Inflammatory macrophage (primary cell): ENCODE measurements around the gene CELA3A.

Experiments used
- DNase-seq, 2 donors: peaks; one replicate each; pipeline ENCODE4 v3.0.0-alpha.2; 2020 to 2022

CELA3A gene

DNA sequence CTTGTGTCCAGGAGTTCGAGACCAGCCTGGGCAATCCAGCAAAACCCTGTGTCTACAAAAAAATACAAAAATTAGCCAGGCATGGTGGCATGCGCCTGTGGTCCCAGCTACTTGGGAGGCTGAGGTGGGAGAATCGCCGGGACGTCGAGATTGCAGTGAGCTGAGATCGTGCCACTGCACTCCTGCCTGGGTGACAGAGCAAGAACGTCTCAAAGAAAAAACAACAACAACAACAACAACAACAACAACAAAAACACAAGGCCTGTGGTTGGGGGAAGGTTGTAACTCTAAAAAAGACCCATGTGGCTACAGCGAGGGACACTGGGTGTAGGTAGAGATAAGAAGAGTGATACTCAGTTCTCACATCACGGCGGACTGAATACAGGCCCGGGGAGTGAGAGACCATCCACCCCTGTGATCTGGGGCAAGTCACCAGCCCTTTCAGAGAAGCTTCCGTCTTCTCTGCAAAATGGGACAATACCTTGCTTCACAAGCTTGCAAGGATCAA, 50.2 kb downstream of the CELA3A start:
- no peak for DNase-seq

DNA sequence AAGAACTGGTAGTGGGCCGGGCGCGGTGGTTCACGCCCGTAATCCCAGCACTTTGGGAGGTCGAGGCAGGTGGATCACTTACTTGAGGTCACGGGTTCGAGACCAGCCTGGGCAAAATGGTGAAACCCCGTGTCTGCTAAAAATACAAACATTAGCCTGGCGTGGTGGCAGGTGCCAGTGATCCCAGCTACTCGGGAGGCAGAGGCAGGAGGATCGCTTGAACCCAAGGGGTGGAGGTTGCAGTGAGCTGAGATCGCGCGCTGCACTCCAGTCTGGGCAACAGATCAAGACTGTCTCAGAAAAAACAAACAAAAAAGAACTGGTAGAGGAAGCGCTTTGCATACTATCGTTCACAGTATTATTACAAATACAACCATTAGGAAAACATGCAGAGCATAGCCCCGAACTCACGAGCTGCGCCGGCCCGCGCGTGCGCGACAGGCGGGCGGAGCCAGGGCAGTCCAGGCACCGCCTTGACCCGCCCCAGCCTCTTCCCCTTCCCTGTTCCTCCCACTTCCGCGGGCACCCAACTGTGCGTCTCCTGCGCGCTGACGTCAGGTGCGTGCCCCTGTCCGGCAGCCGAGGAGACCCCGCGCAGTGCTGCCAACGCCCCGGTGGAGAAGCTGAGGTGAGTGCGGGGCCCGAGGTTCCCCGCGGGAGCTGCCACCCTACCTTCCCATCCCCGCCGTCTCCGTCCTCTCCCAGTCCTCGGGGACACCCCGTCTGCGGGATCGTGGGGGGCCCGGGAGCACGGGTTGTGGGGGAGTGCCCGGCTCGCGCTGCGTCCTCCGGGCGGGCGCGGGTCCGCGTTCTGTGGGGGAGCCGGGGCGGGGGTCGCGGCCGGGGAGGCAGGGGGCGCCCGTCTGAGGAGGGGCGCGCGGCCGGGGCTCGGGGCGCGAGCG, 50.9 kb downstream of the CELA3A start, which contains the start of gene CDC42:
CDC42 (plus strand) TSS at position 595 of the 902 bp plus-strand sequence. CDS start 25,770 bp downstream, outside the sequence.
- peak; percentile 97 for DNase-seq

DNA sequence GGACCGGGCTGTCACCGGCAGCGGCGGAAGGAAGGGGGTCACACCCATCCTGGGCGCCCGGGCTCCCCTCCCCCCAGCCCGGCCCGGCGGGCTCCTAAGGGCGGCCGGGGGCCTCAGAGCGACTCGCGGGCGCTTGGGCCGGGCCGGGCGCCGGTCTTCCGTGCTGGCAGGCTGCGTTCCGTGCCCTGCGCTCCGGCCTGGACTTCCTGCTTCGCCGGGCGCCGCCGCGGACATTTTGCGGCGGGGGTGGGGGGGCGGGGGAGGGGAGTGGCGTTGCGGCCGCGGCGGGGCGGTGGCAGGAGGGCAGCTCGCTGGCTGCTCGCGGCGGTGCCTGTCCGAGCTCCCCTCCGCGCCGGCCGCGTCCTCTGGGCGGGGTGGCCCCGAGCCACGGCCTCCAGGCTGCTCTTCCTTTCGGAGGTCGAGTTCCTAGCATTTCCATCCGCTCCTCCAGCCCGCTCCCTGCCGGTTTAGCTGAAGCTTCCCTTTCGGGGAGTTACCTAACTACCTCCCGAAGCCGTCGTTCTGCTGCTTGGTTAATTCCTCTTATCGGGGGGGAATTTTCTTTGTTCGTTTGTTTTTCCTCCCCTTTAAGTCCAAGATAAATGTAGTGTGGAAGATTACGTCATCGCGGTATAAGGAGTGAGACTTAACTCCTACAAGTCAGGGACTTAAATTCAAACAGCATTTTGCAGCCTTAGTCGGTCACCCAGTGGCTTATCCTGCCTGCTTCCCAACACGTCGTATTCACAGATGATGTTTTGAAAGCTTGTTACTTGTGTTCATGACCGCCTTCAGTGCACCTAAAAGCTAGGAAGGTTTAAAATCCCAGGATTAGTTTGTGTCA, 51.8 kb downstream of the CELA3A start:
- DNase-seq, result peak; percentile 58 to 72

DNA sequence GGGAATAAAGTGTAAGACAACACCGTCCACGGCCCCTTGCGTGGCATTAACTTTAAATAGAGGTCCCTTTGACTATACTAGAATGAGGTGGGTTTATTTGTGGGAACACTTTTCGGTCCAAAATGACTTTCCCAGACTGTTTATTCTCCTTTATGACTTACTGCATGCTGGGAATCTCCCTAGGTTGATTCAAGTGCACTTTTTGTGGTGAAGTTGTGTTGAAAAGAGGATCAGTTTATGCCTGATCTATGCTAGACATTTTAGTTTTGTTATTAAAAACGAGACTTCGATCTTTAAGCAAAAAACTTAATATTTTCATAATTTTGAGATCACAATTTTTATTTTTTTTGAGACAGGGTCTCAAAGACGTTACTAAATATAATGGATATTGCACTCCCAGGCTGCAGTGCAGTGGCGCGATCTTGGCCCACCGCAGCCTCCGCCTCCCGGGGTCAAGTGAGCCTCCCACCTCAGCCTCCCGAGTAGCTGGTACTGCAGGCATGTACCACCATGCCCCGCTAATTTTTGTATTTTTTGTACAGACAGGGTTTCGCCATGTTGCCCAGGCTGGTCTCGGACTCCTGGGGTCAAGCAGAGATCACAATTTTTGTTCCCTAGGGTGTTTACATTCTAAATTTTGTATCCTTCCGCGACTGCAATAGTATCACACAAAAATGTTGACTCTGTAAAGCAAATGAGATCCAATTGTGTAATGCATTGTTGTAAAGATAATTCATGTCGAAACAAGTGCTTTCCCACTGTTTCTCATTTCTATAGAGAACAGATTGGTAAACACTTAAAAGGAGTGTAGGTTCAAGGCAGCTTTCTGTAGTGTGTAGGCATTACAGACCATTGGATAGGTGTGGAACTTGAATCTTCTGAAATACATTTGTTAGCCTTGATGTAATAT, 52.7 kb downstream of the CELA3A start:
- peak; percentile 43 to 82 for DNase-seq

DNA sequence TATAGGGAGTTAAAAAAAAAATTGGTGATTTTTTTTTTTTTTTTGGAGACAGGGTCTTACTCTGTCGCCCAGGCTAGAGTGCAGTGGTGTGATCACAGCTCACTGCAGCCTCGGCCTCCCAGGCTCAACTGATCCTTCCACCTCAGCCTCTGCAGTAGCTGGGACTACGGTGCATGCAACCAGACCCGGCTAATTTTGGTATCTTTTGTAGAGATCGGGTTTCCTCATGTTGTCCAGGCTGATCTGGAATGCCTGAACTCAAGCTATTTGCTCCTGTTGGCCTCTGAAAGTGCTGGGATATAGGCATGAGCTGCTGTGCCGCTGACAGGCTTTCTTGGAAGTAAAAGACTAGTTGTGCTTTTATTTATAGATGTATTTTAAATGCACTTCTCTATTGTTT, 54.0 kb downstream of the CELA3A start:
- DNase-seq, result no peak

- no peak for DNase-seq
Observed at GRCh38 chr1:22056043-22056442, 54.6 kb downstream of the CELA3A start.

- peak in 1 of 2 donors; percentile 26 for DNase-seq
Observed at GRCh38 chr1:22056936-22057335, 55.5 kb downstream of the CELA3A start.

- no peak for DNase-seq
Observed at GRCh38 chr1:22057861-22058260, 56.4 kb downstream of the CELA3A start.
